OCI-LY1 (cell line): Measurements from ENCODE around the gene TMEM187.

ENCODE experiments used
- CTCF ChIP-seq: fragments of 200-600 bp; sonication (generic), shearing (Covaris generic); IDR thresholded peaks from 2 replicates; pipeline ENCODE4 v1.5.1; 2017; ENCODE audit warnings: mild to moderate bottlenecking, antibody characterized with exemption, low read length, moderate library complexity, mixed read lengths
- EZH2 ChIP-seq: fragments of 200-600 bp; sonication (generic), shearing (Covaris generic); IDR thresholded peaks from 2 replicates; pipeline ENCODE4 v1.8.0; 2017; ENCODE audit warnings: borderline replicate concordance, mixed run types, mild to moderate bottlenecking, antibody characterized with exemption, low read length, moderate library complexity, mixed read lengths

GRCh38 chrX:153969125-153969903 is 3.2 kb upstream of the TMEM187 start:
- no peak for TF ChIP-seq CTCF
- no peak for TF ChIP-seq EZH2
